NCI-H2107 treated with DMSO at 0.1 percent for 48 hours (cell line): ENCODE measurements around the gene AFF2.

Experiments used
- DNase-seq: peaks from one replicate; lab custom pipeline; 2025; ENCODE audit not compliant: unreplicated experiment; lab: John Stamatoyannopoulos, UW

AFF2 gene

GRCh38 chrX:148995661-148996060 is 495.2 kb downstream of the AFF2 start:
- no peak for DNase-seq

DNA sequence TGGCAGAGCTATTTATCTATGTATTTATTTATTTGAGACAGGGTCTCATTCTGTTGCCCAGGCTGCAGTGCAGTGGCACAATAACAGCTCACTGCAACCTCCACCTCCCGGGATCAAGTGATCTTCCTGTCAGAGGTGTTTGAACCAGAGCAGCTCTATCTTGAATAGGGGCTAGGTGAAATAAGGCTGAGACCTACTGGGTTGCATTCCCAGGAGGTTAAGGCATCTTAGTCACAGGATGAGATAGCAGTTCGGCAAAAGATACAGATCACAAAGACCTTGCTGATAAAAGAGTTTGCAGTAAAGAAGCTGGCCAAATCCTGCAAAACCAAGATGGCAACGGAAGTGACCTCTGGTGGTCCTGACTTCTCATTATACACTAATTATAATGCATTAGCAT is 501.9 kb downstream of the AFF2 start:
- no peak for DNase-seq

- DNase-seq = no peak
These were observed 503.6 kb downstream of the AFF2 start for GRCh38 chrX:149003863-149004660.

GRCh38 chrX:149004936-149005335 is 504.5 kb downstream of the AFF2 start:
- DNase-seq = no peak

DNA sequence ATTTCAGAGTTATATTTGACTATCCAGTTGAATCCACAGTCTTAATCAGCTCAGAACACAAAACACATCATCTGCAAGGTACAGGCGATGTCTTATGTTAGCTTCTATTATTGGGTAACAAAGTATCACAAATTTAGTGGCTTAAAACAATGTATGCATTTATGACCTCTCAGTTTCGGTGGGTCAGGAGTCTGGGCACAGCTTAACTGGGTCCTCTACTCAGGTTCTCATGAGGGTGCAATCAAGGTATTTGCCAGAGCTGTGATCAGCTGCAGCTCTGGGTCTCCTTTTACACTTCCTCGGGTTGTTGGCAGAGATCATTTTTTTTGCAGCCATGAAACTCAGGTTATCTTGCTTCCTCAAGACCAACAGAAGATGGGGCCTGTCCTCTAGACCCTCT is 505.8 kb downstream of the AFF2 start:
- no peak for DNase-seq

GRCh38 chrX:149007423-149007822 is 507.0 kb downstream of the AFF2 start:
- DNase-seq = no peak

DNA sequence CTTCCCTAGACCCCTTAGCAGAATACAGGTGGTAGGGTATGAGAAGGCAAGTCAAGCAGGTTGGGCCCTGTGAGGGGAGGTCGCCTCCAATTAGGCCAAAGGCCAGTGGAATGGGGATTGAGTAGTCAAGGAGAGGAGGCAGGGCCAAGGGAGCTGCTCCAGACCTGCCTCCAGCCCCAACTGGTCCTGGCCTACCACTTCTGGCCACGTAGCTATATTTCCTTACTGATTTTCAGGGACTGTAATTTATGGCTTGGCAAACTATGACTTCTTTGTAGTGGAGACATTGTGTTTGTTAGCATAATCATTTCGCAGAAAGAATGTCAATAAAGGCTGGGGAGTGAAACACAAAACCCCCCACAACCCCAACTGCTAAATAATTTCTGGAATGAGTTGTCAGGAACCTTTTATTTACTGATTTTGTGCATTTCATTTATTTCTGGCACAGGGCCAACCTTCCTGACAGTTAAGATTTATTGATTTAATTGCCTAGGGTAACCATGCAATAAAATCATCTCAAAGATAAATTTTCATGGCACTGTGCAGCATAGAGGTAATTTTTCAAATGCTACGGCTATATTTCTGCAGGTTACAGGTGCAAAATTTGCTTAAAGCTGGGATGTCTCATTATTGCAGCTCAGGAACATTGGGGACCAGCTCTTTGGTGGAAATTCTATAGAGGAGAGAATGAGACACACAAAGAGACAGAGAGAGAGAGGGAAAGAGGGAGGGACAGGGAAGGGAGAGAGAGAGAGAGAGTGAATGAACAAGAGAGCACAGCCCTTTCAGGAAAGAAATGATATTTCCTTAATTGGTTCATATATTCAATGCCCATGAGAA is 509.8 kb downstream of the AFF2 start:
- DNase-seq = no peak

- no peak for DNase-seq
These were observed 510.4 kb downstream of the AFF2 start for GRCh38 chrX:149010853-149011224.

DNA sequence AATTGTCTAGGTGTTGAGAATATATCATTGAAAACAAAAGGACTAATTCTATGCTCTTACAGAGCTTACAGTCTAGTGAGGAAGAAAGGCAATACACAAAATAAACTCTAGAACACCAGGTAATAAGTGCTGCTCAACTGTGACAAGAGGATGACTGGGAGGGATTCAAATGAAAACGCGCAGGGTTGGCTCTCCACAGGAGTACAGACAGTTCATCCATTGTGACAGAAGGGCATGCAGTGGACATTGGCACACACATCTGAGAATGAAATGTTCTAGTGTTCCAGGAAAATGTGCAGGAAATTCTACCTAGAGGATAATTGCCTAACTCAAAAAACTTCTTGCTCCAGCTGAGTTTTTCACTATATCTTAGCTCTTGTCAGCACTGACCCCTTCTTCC is 512.7 kb downstream of the AFF2 start:
- no peak for DNase-seq

- no peak for DNase-seq
These were observed 520.7 kb downstream of the AFF2 start for GRCh38 chrX:149021159-149021558.

- no peak for DNase-seq
These were observed 522.1 kb downstream of the AFF2 start for GRCh38 chrX:149022485-149022884.

DNA sequence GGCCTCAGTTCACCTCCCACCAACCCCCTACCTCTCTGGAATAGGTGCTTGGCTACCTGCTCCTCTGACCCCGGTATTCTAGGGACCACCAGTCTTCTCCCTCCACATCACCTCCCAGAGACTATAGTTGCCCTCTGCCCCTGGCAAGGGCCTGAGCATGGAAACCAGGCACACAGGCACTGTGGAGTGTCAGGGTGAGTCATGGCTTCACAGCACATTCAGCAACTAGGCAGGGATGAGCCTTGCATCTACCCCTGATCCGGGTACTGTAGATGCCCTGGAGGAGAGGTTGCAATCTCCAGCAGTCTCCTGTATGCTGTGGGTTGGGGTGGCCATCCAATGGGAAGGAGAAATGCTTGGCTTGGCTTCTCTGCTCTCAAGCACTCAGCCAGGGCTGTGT is 532.0 kb downstream of the AFF2 start:
- no peak for DNase-seq

- DNase-seq = no peak
These were observed 535.7 kb downstream of the AFF2 start for GRCh38 chrX:149036086-149036485.

- DNase-seq = no peak
These were observed 537.0 kb downstream of the AFF2 start for GRCh38 chrX:149037281-149037870.

DNA sequence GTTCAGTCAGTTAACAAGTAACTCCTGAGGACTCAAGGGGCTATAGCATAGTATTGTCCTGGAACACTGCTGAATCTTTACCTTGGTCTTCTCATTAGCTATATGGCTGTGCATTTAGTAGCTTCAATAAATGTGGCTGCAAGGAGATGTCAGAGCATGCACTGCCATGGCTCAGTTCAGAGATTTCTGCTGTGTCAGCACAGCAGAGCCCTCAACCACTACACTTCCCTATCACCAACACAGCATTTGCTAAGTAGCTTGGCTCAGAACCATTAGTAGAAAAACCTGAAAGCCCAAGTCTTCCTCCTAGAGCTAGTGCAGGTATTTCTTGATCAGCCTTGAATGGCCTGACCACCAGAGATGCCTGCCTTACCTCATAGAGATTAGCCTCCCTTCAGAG is 538.6 kb downstream of the AFF2 start:
- DNase-seq = no peak

DNA sequence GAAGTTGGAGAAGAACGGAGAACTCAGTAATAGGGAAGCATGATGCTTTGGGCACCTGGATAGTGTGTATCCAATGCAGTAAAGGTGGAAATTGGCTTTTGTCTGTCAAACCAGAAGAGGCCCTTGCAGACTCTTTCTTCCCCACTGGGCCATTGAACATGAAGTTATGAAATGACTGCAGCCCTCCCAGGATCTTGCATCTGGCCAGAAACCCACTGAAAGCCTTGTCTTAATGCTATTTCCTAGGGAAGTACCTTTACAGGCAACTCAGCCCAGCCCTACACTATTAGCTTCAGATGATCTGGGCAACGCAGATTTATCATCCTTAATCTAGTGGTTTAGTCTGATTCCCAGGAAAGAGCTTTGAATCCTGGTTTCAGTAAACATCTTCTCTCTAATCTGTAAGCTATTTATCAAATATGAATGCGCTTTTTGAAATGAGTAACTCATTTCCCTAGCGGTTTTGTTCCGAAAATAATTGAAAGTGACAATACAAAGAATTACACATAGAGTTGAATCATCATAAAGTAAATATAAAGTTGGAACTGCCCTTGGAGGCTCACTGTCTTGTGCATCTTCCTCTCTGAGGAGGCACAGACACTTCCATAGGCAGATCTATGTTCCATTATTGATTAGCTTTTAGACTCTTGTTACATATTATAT is 540.6 kb downstream of the AFF2 start:
- DNase-seq = no peak

GRCh38 chrX:149043401-149043800 is 543.0 kb downstream of the AFF2 start:
- DNase-seq = no peak

DNA sequence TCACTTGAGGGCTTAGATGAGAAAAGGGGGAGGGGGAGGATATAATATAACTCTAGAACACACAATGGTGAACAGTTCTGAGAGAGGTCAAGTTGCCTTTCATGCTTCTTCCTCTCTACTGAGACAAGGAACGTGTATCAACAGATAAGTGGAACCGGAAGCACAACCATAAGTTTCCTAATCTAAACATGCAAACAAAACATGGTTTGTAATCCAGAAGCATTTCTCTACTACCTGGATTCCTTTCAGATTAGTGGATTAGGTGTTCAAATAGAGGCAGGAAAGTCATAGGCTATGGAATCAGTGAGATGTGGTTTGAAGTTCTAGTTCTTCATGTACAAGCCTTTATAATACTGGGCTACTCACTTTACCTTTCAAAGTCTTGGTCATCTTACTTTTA is 544.1 kb downstream of the AFF2 start:
- DNase-seq = no peak

DNA sequence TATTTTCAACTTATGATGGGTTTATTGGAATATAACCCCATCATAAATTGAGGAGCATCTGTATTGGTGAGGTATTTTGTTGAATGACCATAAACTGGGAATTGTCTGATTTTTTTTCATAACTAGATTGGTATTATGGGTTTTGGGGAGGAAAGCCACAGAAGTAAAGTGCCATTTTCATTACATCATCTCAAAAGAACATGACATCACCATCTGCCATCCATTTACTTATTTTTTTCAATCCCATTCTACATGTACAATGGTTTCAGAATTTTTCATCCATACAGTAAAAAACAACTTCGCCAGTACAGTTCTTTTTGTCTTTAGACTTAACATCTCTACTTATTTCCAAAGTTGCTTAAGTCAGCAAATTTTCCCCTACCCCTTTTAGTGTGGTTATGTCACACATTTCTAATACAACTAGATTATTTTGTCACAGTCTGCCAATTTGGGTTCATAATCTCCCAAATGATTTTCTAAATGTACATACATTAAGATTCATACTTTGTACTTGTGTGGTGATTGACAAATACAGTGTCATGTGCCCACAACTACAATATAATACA is 545.3 kb downstream of the AFF2 start:
- DNase-seq = no peak
